HG03095 (cell line): ENCODE measurements around the gene SAMD14.
"Not testable (repeated sequence)": the region's sequence is repeated elsewhere in the genome, so short reads cannot be mapped to it uniquely, and the experiment has no call there.

ENCODE experiments used
- ATAC-seq: cut with Tn5 transposase; IDR thresholded peaks from one replicate; pipeline ENCODE4 v1.9.1; 2021; ENCODE audit warnings: moderate library complexity; ENCODE audit not compliant: unreplicated experiment

SAMD14 gene

DNA sequence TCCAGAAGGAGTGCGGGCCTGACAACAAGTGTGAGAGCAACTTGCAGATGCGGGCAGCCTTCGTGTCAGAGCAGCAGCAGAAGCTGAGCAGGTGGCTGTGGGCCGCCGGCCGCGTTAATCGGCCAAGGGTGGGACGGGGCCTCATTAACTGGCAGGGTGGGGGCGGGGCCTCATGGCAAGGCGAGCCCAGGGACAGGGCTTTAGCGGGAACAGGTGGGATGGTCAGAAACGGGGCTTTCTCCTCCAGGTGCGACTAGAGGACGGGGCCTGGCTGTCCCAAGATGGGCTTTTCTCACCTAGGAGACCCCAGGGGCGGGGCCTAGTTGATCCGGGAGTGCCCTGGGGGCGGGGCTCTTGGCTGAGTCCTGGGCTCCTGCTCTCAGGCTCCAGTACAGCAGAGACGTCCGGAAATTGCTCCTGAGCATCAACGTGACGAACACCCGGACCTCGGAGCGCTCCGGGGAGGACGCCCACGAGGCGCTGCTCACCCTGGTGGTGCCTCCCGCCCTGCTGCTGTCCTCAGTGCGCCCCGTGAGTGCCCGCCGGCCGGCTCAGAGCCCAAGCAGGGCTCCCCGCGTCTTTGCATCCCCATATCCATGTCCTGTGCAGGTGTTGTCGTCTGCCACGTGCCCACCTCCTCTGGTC lies 53.2 kb downstream of the SAMD14 start:
- ATAC-seq: no peak

DNA sequence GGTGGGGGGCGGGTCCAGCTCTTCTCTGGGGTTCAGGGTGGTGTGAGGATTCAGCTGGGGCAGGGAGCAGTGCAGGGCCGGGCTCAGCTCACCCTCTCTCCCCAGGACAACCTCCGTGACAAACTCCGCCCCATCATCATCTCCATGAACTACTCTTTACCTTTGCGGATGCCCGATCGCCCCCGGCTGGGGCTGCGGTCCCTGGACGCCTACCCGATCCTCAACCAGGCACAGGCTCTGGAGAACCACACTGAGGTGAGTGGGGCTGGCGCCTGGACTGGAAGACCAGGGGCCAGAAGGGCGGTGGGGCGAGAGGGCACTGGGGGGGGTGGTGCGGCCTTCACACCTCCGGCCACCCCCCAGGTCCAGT lies 53.8 kb downstream of the SAMD14 start:
- ATAC-seq: no peak

DNA sequence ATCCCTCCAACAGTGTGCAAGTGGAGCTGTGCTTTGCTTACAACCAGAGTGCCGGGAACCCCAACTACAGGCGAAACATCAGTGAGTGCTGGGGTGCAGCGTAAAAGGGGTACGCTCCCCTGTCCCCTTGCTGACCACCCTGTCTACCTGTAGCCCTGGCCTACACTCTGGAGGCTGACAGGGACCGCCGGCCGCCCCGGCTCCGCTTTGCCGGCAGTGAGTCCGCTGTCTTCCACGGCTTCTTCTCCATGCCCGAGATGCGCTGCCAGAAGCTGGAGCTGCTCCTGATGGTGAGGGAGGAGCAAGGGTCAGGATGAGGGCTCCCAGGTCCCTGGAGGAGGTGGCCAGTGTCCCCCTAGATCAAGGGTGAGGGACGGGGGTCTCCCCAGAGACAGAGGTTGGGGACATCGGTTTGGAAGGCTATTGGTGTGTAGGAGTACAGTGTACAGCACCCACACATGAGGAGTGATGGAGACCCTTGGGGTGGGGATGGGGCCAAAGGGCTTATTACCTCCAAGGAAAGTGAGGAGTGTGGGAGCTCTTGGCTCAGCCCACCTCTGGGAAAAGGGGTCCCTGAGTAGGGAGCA lies 54.4 kb downstream of the SAMD14 start:
- no peak for ATAC-seq

DNA sequence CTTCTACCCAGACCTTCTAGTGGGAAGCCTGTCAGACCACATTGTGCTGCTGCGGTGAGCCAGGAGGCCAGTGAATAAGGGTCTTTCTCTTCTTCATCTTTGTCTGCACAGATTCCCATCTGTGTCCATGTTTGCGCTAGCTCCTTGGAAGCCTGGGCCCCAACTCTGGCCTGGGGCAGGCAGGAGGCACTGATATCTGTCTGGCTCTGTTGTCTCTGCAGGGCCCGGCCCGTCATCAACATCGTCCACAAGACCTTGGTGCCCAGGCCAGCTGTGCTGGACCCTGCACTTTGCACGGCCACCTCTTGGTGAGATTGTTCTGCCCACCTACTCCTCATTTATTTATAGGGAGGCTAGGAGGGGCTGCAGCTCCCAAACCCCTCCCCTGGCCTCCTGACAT lies 55.7 kb downstream of the SAMD14 start:
- ATAC-seq: no peak

- no peak for ATAC-seq
Measured at GRCh38 chr17:50072925-50073324, 57.0 kb downstream of the SAMD14 start.

DNA sequence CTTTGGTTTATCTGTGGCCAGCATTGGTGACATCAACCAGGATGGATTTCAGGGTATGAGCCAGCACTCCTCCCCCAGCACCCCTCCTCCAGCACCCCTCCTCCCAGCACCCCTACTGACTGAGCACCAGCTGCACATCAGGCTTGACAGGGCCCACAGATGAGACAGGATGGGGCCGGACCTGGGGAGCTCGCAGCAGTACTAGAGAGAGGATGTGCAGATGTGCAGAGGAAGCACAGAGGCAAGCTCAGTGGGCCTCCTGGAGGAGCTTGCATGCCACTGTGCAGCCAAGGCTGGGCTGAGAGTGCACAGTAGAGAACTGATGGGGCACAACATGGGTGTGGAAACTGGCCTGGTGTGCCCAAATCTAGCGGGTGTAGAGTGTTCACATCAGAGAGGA lies 57.8 kb downstream of the SAMD14 start:
- no peak for ATAC-seq

DNA sequence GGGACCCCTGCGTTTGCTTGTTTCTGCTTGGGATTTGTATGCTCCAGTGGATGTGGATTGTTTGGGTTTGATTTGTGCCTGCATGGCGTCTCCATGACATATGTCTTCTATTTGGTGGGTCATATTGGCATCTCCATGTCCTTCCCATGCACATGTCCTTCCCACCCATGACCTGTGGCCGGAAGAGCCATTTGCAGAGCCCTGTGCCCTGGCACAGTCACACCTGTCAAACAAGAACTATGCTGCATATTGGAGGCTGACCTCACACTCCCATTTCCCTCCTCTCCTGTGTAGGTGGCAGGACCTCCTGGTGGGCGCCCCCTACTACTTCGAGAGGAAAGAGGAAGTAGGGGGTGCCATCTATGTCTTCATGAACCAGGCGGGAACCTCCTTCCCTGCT lies 58.3 kb downstream of the SAMD14 start:
- no peak for ATAC-seq

- no peak for ATAC-seq
Measured at GRCh38 chr17:50070908-50071680, 58.9 kb downstream of the SAMD14 start.

- no peak for ATAC-seq
Measured at GRCh38 chr17:50067996-50068395, 62.0 kb downstream of the SAMD14 start.

DNA sequence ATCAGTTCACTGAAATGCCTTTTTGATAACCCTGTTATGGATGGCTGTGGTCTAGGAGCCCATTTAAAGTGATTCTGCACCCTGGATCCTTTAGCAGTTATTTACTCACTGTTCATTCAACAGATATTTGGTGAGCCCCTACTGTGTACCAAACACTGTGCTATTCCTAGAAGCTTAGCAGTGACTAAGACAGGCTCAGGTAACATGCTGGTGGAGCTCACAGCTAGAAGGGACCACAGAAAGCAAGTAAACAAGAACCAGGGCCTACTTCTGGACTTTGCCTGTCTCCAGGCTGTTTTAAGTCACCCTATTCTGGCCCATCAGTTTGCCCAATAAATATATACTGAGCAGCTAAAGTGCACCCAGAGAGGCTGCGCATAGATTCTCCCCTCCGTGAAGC lies 63.0 kb downstream of the SAMD14 start:
- no peak for ATAC-seq

- ATAC-seq: no peak
Measured at GRCh38 chr17:50065056-50065455, 64.9 kb downstream of the SAMD14 start.

DNA sequence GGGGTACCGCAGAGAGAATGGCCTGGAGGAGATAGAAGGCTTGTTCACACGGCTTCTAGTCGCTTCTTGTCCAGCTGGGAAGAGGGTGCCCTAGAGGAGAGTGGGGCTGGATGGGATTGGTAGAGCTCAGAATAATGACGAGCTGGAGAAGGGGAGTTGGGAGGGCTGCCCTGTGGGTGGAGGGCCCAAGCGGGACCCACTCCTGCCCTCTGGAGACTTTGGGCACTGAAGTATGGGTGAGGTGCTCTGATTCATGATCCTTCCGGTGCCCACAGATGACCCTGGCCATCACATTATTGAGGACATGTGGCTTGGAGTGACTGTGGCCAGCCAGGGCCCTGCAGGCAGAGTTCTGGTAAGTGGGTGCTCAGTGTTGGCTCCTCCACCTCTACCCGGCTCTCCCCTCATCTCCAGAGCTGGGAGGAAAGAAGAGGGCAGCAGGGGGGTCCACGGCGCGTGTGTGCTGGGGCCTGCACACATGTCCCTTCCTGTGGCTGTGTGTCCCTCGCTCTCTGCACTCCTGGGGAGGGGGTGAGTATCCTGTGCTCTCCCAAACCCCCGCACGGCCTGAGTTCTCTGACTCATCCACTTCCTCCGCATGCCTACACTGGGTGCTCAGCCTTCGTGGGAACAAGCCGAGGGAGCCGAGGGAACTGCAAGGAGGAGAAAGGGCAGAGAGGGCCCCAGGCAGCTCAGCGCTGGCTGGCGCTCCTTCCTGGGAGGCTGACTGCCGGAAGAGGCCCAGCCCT lies 65.5 kb downstream of the SAMD14 start:
- no peak for ATAC-seq

DNA sequence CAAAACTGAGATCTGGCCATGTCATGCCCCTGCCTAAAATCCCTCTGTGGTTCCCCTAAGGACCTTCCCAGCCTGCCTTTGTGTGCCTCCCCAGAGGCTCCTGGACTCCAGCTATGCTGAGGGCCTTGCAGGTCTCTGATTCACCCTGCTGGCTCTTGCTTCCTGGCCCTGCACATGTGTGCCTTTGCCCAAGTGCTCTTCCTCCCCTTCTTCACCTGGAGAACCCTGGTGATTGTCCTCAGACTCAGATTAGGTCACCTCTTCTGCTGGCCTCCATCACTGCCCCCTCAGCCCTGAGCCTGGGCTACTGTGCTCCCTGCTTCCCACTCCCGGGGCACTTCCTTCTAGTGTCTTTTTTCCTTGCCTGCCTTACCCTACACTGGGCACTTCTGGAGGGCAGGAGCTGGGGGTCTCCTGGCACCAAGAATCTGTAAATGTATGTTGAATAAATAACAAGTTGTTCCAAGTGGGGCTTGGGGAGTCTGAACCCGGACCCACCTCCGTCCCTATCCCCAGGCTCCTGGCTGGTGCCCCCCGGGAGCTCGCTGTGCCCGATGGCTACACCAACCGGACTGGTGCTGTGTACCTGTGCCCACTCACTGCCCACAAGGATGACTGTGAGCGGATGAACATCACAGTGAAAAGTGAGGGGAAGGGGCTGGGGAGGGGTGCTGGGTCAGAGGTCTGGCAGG lies 66.3 kb downstream of the SAMD14 start:
- ATAC-seq: no peak

DNA sequence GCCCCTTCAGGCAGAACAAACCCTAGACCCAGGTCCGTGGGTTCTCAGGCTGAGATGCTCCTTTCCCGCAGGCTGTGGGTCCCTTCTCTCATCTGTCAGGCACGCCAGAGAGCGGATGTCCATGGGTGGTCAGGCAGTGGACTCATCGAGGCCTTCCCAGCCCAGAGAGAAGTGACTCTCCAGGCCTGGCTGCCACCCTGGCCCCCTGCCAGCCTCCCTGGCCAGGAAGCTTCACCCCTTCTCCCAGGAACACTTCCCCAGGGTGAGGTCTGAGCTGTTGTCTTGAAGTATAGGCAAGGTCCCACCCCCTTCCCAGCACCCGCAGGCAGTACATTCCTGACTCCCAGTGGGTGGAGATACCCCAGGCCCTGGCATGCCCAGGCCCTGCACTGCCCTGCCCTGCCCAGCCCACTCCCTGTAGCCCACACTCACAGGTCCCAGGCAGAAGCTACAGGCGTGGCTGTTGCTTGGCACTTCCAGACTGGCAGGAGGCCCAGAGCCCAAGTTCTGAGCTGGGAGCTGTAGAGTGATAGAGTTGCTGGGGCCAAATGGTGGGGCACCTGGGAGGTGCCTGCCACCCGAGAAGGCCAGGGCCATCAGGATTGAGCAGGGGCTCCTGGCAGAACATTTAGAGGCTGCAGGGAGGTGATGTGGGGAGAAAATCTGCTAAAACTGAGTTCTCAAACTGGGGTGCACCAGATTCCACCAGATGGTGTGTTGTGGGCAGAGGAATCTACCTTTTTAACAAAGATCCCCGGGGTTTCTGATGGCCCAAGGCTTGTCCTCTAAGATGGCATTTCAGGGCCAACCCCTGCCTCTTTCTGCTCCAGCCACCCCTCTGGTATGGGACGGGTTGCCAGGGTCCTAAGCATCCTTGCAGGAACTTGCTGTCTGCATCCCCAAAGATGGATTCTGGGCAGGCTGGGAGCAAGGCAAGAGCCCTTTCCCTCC lies 67.4 kb downstream of the SAMD14 start:
- no peak for ATAC-seq

GRCh38 chr17:50061713-50062045 lies 68.3 kb downstream of the SAMD14 start:
- not testable (repeated sequence) for ATAC-seq

DNA sequence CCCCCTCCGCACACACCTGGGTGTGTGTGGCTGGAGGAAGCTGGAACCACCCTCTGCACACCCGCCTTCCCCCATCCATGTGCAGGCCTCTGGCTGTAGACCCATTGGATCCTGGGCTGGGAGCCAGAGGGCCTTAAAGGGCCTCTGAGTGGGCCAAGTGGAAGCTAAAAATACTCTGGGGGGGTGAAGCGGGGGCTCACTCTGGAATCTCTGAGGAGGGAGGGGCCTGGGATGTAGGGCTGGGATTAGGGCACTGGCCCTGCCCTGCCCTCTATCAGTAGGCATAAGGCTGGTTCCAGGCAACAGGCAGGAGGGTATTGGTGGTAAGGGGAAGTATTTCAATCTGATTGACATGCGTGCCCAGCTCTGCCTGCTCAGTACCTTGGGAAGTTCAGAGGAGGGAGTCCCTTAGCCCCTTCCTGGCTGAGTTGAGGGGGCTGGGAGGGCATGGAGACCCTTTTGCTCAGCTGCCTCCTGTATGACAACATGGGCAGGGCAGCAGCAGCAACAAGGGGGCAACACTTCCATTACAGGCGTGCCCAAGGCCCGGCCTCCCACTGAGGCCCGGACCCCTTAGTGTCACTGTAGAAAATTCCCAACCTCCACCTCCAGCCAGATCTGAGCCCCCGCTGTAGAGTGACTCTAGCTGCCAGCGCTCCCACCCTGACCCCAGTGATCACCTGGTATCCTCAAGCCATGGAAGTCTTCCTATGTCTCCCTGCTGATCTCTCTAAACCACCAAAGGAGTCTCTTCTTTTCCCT lies 68.8 kb downstream of the SAMD14 start:
- no peak for ATAC-seq
